ENCODE data around the gene ATP5PB. TPM values are rescaled to one million over a fixed set of nuclear protein-coding genes. Genes with fewer than 3 reads are reported as not detected.

Gene ATP5PB
- total RNA-seq, 1 donor from 2014 or later = 254 TPM

GRCh38 chr1:111474106-111474505, 24.8 kb downstream of the ATP5PB start:
- no peak for DNase-seq (ENCODE audit: low spot score in 2 of 2)
- FAIRE-seq = no peak

GRCh38 chr1:111474521-111474920, 25.3 kb downstream of the ATP5PB start:
- DNase-seq (ENCODE audit: low spot score in 2 of 2) (no peak), FAIRE-seq (no peak)

- FAIRE-seq = no peak
- DNase-seq (ENCODE audit: low spot score in 2 of 2) = no peak
Observed at GRCh38 chr1:111475701-111476100, 26.4 kb downstream of the ATP5PB start.

GRCh38 chr1:111476214-111476613, 26.9 kb downstream of the ATP5PB start:
- DNase-seq (ENCODE audit: low spot score in 2 of 2) = no peak
- no peak for FAIRE-seq

- FAIRE-seq = no peak
- DNase-seq (ENCODE audit: low spot score in 2 of 2) = no peak
Observed at GRCh38 chr1:111476761-111477309, 27.6 kb downstream of the ATP5PB start.

GRCh38 chr1:111480674-111481073, 31.4 kb downstream of the ATP5PB start:
- DNase-seq (ENCODE audit: low spot score in 2 of 2) (no peak), FAIRE-seq (no peak)

- DNase-seq (ENCODE audit: low spot score in 2 of 2) = peak; percentile 41 to 69
- no peak for FAIRE-seq
Observed at GRCh38 chr1:111481387-111482221, 32.3 kb downstream of the ATP5PB start.

GRCh38 chr1:111483166-111483565, 33.9 kb downstream of the ATP5PB start:
- no peak for FAIRE-seq
- DNase-seq (ENCODE audit: low spot score in 2 of 2) = no peak

- FAIRE-seq = no peak
- no peak for DNase-seq (ENCODE audit: low spot score in 2 of 2)
Observed at GRCh38 chr1:111483876-111484275, 34.6 kb downstream of the ATP5PB start.

GRCh38 chr1:111484391-111485026, 35.2 kb downstream of the ATP5PB start:
- DNase-seq (ENCODE audit: low spot score in 2 of 2) (no peak), FAIRE-seq (no peak)

- DNase-seq (ENCODE audit: low spot score in 2 of 2) = no peak
- FAIRE-seq = no peak
Observed at GRCh38 chr1:111486431-111486830, 37.2 kb downstream of the ATP5PB start.

GRCh38 chr1:111487133-111487532, 37.9 kb downstream of the ATP5PB start:
- no peak for FAIRE-seq
- DNase-seq (ENCODE audit: low spot score in 2 of 2) = no peak

- no peak for FAIRE-seq
- no peak for DNase-seq (ENCODE audit: low spot score in 2 of 2)
Observed at GRCh38 chr1:111488669-111489068, 39.4 kb downstream of the ATP5PB start.

- FAIRE-seq = no peak
- DNase-seq (ENCODE audit: low spot score in 2 of 2) = no peak
Observed at GRCh38 chr1:111489604-111490003, 40.3 kb downstream of the ATP5PB start.

- FAIRE-seq = no peak
- no peak for DNase-seq (ENCODE audit: low spot score in 2 of 2)
Observed at GRCh38 chr1:111490220-111490619, 41.0 kb downstream of the ATP5PB start.

GRCh38 chr1:111491070-111491469, 41.8 kb downstream of the ATP5PB start:
- DNase-seq (ENCODE audit: low spot score in 2 of 2) = no peak
- no peak for FAIRE-seq

- no peak for FAIRE-seq
- no peak for DNase-seq (ENCODE audit: low spot score in 2 of 2)
Observed at GRCh38 chr1:111496398-111496797, 47.1 kb downstream of the ATP5PB start.

GRCh38 chr1:111497592-111497991, 48.3 kb downstream of the ATP5PB start:
- DNase-seq (ENCODE audit: low spot score in 2 of 2) (no peak), FAIRE-seq (no peak)

GRCh38 chr1:111499026-111499785, 49.9 kb downstream of the ATP5PB start:
- DNase-seq (ENCODE audit: low spot score in 2 of 2) (no peak), FAIRE-seq (no peak)

GRCh38 chr1:111501645-111502044, 52.4 kb downstream of the ATP5PB start:
- DNase-seq (ENCODE audit: low spot score in 2 of 2) (no peak), FAIRE-seq (no peak)

- FAIRE-seq = no peak
- no peak for DNase-seq (ENCODE audit: low spot score in 2 of 2)
Observed at GRCh38 chr1:111503585-111504060, 54.4 kb downstream of the ATP5PB start, which contains the start of the genes ADORA3 and TMIGD3. ADORA3 (minus strand) TSS chr1:111503633; CDS start chr1:111503354, 279 bp downstream. TMIGD3 (minus strand) TSS chr1:111503633; CDS start chr1:111503354, 279 bp downstream.

All from frontal cortex (tissue), 4 donors.